ENCODE data around the gene PGR.

PGR gene

DNA sequence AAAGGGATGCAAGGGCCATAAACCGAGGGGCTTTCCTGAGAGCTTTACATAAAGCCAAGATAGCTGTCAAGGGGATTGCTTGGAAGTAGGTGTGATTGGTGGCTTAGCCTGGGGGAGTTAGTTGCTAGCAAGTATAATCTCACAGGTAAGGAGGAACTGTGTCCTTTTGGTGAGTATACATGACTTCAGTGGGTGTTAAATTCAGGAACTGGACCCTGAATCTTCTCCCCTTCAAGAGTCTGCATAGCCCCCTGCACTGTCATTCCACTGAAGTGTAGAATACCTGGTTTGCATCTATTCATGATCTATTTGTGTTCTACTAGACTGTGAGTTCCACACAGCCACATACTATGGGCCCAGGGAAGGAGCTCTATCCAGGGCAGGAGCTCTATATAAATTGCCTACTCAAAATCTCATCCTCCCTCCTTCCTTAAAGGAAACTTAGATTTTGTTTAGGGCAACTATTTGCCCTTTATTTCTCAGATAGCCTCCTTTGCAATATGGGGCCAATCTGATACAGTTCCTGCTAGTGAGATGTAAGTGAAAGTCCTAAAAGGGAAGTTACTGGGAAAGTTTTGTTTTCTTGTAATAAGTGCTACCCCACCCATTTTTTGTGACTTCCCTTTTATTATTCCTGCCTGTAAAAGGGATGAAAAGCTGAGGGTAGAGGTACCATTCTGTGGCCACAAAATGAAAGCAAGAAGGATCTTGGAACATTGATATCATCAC lies 120.5 kb downstream of the PGR start:
- no peak for DNase-seq (ENCODE audit: low spot score)

DNA sequence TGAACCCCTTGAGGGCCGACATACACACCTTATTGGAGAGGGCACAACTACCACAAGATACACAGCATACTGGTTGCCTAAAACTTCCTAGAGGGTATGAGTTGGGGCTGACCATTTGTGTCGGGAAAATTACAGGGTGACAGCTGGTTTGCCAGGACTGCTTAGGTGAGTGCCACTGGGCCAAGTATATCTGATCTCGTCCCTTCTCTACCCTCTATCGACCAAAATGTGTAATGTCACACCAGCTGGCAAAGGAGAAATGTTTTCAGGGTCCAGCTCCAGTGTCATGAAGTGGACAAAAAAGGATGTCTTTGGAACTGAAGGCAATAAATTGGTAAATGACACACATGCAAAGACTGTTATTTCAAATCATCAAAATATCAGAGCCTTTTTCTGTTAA lies 126.1 kb downstream of the PGR start:
- no peak for DNase-seq (ENCODE audit: low spot score)

GRCh38 chr11:100999756-101000155 lies 129.9 kb downstream of the PGR start:
- no peak for DNase-seq (ENCODE audit: low spot score)

DNA sequence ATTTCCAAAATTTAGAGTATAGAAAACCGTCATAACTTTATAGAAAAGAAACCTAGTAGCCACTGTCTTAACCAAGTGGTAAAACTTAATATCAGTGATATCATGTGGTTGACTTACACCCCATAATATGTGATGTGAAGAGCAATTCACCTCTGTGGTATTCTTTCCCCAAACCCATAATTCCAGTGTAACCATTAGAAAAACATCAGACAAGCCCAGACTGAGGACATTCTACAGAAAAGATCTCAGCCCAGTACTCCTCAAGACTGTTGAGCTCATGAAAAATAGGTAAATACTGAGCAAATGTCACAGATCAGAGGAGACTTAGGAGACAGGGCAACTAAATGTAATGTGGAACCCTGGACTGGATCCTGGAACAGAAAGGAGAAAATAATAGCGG lies 134.6 kb downstream of the PGR start:
- DNase-seq (ENCODE audit: low spot score): no peak

DNA sequence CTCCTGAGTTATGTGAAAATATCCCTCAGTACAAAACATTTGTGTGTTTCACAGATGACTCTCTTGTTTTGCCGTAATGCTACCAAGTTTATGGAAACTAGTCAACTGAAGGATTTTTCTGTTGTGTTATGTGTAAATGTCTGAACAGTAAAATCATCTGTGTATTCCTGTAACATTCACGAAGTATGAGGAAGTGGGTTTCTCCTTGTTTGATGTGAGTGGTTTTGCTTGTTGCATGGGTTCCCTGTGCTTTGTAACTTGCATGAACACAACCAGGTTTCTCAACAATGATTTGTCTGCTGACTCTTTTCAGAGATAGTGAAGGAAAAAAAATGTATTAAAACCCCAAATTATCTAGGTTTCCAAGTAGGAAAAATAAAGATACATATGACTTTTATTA lies 138.1 kb downstream of the PGR start:
- no peak for DNase-seq (ENCODE audit: low spot score)

- no peak for DNase-seq (ENCODE audit: low spot score)
Measured at GRCh38 chr11:100990931-100991330, 138.7 kb downstream of the PGR start.

DNA sequence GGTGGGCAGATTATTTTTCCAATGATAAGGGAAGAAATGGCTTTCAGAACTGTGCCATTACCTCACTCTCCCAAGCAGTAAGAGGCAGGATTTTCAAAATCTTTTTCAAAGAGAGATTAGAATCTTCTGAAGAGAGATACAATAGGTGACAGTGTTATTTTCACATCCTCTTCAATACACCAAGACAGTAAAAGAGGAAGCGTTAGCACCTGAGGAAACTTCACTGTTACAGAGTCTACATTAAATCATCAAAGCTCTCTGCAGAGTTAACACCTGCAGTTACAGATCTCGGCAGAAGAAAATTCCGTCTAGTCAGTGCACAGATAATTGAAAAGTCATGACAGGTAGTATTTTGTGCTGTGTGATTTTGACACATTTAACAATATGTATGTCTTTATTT lies 144.9 kb downstream of the PGR start:
- DNase-seq (ENCODE audit: low spot score): no peak

DNA sequence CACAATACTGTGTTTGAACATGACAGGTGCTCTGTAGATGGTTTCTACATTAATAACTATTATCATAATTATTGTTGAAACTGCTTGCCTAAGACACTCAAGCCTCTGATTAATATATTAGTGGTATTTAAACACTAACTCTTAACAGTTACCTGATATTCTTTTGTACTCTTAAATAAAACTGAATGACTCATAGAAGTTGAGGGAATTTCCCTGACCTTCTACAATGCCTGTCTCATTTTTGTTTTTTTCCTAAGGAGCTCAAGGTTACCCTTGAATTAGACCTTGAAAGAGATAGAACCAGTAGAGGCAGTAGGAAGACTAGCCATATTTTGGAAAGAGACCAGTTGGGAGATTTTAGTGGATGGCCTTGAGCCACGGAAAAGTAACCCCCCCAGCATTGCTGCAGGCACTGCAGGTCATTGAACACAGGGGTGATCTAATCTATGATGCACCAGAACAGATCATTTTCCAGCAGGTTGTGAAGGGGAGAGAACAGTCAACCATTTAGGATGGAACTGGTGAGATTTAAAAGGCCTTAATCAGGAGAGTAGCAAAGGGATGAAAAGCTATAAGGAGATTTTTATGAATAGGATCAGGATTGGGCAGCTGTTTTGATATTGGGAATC lies 148.3 kb downstream of the PGR start:
- no peak for DNase-seq (ENCODE audit: low spot score)

- DNase-seq (ENCODE audit: low spot score): no peak
Measured at GRCh38 chr11:100980156-100980555, 149.5 kb downstream of the PGR start.

All from CD4-positive, alpha-beta T cell treated with Interleukin-15 for 4 hours (primary cell).